NK-92 (cell line): ENCODE measurements around the gene ECT2.
"Not testable (repeated sequence)": the region's sequence is repeated elsewhere in the genome, so short reads cannot be mapped to it uniquely, and the experiment has no call there.

Experiments
- DNase-seq: peaks from one replicate; lab custom pipeline; 2025; ENCODE audit not compliant: unreplicated experiment; lab: John Stamatoyannopoulos, UW

ECT2 gene

DNA sequence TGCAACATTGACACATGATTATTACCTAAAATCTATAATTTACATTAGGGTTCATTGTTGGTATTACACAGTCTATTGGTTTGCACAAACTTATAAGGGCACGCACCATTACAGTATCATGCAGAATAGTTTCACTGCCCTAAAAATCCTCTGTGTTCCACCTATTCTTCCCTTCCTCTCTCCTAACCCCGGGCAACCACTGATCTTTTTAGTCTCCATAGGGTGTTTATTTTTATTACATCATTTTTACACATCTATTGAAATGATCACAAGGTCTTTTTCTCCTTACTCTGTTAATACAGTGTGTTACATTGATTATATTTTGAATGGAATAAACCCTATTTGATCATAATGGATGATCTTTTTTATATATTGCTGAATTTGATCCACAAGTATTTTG, 15.5 kb upstream of the ECT2 start:
- DNase-seq = no peak

DNA sequence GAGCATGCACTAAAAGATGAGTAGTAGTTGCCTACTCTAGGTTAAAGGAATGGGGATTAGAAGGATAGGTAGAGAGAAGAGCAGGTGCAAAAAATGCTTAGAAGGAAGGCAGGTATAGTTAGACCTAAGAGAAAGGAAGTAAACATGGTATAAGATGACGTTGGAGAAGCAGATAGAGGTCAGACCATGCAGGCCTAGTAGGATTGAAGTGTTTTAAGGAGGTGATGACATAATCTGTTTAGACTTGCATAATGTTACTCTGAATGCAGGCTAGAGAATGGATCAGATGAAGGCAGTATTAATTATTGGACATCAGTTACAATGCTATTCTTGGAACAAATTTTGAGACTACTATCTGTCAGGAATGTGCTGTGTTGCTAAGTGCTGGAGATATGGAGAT, 11.1 kb upstream of the ECT2 start:
- no peak for DNase-seq

GRCh38 chr3:172746475-172746874, 4.1 kb upstream of the ECT2 start:
- no peak for DNase-seq

DNA sequence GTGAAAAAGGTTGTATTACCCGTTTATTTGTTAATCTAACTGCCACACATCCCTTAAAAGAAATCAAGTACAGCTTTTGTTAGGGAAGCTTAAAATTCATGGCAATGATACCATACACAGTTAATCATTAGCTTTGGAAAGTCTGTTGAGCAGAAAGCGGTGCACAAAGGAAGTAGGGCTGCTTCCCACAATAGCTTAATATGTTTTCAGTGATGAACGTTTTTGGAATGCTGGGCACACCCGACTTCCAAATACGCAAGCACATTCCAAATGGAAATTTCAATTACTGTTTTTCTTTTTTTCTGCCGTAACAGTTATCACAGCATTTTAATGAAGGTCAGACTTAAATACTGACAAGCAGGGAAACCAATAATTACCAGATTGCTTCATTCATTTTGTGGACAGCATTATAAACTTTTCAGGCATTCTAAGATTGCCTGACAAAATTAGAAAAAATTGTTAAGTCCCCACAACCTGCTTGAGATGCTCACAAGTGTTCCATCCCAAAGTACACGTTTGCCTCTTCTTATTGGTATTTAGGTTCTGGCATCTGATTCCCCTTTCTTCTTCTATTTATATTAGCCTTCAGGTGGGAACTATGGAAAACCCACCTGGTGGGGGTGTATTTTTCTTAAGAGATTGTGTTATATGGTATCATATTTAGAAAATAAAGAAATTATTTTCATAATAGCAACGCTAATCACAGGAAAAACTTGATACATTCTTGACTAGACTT, 1.1 kb upstream of the ECT2 start:
- no peak for DNase-seq

GRCh38 chr3:172750069-172750367, 508 bp upstream of the ECT2 start:
- no peak for DNase-seq

DNA sequence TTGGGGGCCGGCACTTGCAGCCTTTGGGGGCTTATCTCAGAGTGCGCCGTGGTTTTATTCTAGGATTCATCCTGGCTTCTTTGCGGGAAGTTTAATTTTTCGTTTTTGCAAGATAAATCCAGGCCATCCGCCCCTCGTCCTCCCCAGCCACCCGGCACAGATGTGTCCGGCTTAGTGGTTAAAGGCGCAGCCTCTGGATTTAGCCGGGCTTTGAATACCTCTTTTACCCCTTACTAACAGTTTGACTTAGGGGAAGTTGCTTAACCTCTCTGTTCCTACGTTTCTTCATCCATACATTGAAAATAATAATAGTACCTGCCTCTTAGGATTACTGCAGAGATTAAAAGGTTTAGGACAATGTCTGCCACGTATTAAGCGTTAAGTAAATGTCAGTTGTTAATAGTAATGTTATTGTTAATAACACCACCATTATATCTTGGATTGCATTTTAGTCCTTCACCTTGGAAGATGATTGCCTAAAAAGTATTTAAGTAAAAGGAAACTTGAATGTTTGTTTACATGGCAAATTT, 714 bp downstream of the ECT2 start:
- DNase-seq = no peak

DNA sequence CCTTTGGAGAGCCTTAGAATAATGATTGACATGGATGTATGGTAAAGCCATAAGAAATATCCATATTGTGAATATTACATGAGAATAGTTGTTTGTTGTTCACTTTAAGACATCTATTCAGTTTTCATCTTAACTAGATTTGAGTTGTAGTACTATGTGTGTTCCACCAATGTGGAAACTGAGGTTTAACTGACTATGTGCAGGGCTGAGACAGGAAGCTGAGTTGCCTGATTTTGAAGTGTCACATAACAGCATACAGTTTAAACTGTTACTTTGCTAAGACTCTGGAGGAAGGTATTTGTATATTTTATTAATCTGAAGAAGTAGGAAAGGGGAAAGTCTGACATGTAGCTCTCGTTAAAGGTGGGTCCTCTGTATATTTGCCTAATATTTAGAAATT, 2.1 kb downstream of the ECT2 start:
- no peak for DNase-seq

DNA sequence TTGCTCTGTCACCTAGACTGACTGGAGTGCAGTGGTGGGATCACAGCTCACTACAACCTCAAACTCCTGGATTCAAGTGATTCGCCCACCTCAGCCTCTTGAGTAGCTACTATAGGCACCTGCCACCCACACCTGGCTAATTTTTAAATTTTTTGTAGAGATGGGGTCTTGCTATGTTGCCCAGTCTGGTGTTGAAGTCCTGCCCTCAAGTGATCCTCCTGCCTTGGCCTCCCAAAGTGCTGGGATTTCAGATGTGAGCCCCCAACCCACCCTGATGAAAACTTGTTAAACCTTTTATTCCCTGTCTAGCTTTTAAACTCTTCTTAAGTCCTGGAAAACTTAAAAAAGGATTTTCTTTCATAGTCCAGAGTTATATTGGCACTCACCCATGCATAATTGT, 2.6 kb downstream of the ECT2 start:
- no peak for DNase-seq

GRCh38 chr3:172760416-172760815, 9.9 kb downstream of the ECT2 start:
- not testable (repeated sequence) for DNase-seq

- no peak for DNase-seq
Measured at GRCh38 chr3:172766241-172766640, 15.7 kb downstream of the ECT2 start.

DNA sequence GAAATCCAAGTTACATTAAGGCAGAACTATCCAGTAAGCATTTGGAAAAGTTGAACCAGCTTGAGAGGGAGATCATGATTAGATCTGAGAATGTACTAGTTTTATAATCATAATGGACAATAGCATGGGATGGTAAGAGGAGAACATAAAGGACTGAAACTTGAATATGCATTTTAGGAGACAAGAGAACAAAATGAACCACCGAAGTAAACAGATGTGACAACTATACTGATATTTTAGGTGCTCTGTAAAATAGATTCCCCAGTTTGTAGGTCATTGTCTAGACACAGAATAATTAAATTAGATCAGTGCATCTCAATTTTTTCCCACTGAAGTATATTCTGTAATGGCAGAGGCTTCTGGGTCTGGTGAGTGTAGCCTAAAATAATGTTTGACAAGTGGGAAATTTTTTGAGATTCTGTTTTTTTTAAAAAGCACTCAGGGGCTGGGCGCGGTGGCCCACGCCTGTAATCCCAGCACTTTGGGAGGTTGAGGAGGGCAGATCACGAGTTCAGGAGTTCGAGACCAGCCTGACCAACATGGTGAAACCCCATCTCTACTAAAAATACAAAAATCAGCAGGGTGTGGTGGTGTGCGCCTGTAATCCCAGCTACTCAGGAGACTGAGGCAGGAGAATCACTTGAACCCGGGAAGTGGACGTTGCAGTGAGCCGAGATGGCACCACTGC, 16.3 kb downstream of the ECT2 start:
- DNase-seq = no peak

GRCh38 chr3:172770382-172770781, 19.9 kb downstream of the ECT2 start:
- no peak for DNase-seq

GRCh38 chr3:172771672-172772071, 21.1 kb downstream of the ECT2 start:
- DNase-seq = no peak

DNA sequence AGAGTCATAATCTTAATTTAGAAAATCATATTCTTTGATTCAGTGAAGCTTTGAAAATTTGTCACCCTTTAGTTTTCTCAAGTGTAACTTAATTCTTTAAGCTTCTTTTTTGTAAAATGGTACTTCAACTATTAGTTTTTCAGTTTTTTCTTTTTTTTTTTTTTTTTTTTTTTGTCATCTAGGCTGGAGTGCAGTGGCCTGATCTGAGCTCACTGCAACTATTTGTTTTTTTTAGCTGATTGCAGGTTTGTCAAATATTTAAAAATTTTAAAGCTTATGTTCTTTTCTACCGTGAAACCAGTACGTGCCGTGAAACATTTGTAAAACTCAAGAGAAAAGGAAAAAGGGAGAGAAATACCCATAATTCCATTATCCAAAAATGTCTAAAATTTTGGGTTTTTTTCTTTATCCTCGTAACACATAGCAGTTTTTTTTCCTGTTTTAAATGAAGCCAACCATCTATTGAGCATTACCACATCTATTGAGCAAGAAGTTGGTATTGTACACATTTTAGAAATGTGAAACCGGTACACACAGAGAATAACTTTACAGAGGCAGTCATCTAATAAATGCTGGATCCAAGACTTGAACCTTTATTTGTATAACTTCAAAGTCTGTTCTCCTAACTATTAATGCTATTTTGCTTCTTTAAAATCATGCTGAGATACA, 25.7 kb downstream of the ECT2 start:
- DNase-seq = no peak

DNA sequence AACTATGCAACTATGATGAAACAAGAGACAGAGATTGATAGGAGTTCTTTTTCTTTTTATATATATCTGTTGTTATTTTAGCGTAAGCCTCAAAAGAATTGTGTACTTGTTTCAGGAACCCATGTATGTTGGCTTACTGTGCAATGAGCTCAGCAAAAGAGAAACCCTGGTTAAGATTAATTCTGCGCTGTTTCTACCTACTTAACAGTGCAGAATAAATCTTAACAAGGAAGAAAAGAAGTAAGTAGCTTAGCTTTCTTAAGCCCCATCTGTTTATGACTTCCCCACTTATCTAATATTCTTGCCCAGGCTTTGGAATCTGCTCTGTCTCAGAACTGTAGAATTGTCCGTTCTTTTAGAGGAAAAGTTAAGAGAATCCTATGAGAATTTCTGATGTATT, 27.4 kb downstream of the ECT2 start:
- no peak for DNase-seq

DNA sequence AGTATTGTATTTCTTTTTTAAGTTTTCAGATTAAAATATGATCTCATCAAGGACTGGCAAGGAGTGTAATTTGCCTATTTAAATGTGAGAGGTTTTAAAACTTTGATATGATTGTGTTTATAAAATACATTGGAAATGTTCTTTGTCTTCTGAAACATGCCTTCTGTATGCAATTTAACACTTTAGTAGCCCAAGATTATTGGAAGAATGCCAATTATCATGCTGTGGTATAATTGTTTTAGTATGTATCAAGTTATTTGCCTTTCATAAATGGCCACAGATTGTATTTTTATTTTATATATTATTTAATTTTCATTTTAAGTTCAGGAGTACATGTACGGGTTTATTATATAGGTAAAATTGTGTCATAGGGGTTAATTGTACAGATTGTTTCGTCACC, 31.7 kb downstream of the ECT2 start:
- no peak for DNase-seq

DNA sequence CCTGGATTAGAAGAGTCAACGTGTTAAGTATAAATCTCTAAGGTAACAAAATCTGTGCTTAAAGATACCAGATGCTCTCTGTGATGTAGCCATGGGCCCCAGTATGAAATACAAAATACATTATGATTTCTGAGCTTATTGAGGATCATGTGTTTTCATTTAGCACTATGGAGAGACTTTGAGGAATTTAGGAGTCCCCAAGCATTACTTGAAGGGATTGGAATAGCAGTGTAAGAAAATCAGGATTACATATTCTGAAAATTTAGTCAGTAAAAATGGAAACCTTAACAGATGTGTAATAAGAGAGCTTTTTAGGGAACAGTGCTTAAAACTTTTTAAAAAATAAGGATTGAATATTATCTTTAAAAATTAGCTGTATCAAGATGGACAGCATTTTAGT, 35.5 kb downstream of the ECT2 start:
- DNase-seq = no peak

DNA sequence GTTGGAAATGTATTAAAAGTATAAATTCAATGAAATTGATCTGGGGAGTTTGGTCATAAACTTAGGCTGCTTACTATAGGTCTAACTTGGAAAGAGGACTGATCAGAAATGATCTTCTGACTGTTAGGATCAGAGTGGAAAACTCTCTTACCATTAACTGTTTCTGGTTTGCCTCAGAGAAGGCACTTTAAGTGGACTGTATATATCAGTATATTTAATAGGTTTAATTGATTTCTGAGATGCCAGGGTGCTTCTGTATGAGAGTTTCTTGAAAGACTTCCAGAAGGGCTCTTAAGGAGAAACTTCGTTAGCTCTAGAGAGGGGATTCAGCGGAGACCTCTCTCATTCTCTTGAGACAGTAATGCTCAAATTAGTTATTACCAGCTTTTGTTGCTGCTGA, 36.5 kb downstream of the ECT2 start:
- DNase-seq = no peak

DNA sequence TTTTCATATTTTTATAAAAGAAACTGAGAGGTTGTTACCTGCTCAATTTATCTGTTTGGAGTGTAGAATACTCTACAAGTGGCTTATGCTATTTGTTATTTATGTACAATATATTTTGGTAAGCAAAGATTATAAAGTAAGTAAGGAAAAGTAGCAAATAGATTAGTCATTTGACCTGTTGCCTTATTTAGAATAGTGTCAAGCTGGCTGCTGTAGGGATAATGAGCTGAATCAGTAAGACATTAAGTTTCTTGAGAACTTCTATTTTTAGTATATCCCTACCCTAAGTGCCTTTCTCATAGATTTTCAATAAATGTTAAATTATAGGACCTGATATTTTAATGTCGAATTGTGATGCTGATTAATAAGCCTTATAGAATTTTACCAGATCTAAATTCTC, 37.2 kb downstream of the ECT2 start:
- DNase-seq = no peak

DNA sequence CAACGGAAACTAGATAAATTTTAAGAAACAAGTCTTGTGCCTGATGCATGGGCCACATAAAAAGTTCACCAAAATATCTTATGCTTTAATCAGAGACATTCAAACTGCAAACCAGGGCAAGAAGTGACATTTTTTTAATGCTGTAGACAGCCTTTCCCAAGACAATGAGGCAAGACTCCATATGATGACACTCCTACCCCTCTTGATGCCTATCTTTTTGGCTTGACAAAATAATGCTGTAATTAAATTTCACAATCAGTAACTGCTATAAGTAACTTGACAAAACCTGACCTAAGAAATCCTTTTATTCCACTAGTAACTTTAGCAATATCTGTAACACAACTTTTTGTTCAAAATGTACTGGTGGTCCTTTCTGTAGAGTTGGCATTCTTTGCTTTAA, 48.7 kb downstream of the ECT2 start:
- DNase-seq = no peak

GRCh38 chr3:172800156-172800555, 49.6 kb downstream of the ECT2 start:
- no peak for DNase-seq

DNA sequence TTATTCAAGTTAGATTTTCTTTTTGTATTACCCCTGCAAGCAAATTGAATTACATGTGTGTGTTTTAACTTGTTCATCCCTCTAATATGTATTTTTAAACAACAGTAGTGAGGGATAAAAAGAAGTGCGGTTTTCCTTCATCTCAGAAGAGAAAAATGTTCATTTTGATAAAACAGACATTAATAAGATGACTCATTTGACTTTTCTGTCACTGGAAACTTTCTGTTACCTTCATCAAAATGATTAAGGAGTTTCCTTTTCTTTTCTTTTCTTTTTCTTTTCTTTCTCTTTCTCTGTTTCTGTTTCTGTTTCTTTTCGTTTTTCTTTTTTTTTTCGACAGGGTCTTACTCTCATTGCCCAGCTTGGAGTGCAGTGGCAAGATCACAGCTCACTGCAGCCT, 53.0 kb downstream of the ECT2 start:
- no peak for DNase-seq
